A673 (cell line): ENCODE measurements around the gene FPR2. TPM values are rescaled to one million over a fixed set of nuclear protein-coding genes. Genes with fewer than 3 reads are reported as not detected.

Experiments
- BruUV-seq: library from RNA; stranded (reverse); fragments of 400-500 nt; replicated peaks from 2 replicates; lab custom pipeline; 2021; lab: Mats Ljungman, UMichigan
- CTCF ChIA-PET: fragments of 300-600 bp; sonication (Branson Sonifier 250); formaldehyde crosslinking; loops from one replicate; lab custom pipeline; 2022; ENCODE audit warnings: antibody characterized with exemption; lab: Charles Lee
- POLR2A ChIA-PET: fragments of 300-600 bp; sonication (Branson Sonifier 250); formaldehyde crosslinking; loops from one replicate; lab custom pipeline; 2022; ENCODE audit warnings: antibody characterized with exemption; ENCODE audit not compliant: low non-redundant PET; lab: Charles Lee
- DNase-seq: peaks from one replicate; pipeline ENCODE4 v3.0.0-alpha.2; 2015; ENCODE audit warnings: low spot score
- H3K27ac ChIP-seq: fragments of 200-600 bp; sonication (generic); 2 replicates; pipeline ENCODE4 v1.5.1; 2016; ENCODE audit warnings: mixed run types, low read depth, mild to moderate bottlenecking, mixed read lengths, antibody characterized with exemption, low read length; ENCODE audit not compliant: poor library complexity, severe bottlenecking
- H3K27me3 ChIP-seq: fragments of 200-600 bp; sonication (generic); replicated peaks from 2 replicates; pipeline ENCODE4 v1.6.1; 2017; ENCODE audit warnings: mixed run types, low read depth, mild to moderate bottlenecking, mixed read lengths, antibody characterized with exemption, low read length; ENCODE audit not compliant: insufficient read depth, poor library complexity
- H3K36me3 ChIP-seq: fragments of 200-600 bp; sonication (generic); 2 replicates; pipeline ENCODE4 v1.6.1; 2016; ENCODE audit warnings: mixed run types, mild to moderate bottlenecking, mixed read lengths, antibody characterized with exemption, low read length; ENCODE audit not compliant: insufficient read depth, poor library complexity, severe bottlenecking
- H3K4me1 ChIP-seq: fragments of 200-600 bp; sonication (generic); 2 replicates; pipeline ENCODE4 v1.6.1; 2017; ENCODE audit warnings: mixed run types, mild to moderate bottlenecking, mixed read lengths, antibody characterized with exemption, low read length; ENCODE audit not compliant: insufficient read depth, poor library complexity, severe bottlenecking
- H3K4me3 ChIP-seq: fragments of 200-600 bp; sonication (generic); 2 replicates; pipeline ENCODE4 v1.5.1; 2016; ENCODE audit warnings: low read depth, mixed run types, mild to moderate bottlenecking, mixed read lengths, low read length; ENCODE audit not compliant: poor library complexity, severe bottlenecking
- H3K9me3 ChIP-seq: fragments of 200-600 bp; sonication (generic); 2 replicates; pipeline ENCODE4 v1.6.1; 2016; ENCODE audit warnings: mixed run types, low read depth, mild to moderate bottlenecking, mixed read lengths, antibody characterized with exemption, low read length; ENCODE audit not compliant: poor library complexity, severe bottlenecking
- CTCF ChIP-seq: fragments of 300-800, 200-600 bp; sonication (generic); conservative IDR thresholded peaks from 2 replicates; pipeline ENCODE4 v1.5.1; 2017; ENCODE audit warnings: low read depth, mild to moderate bottlenecking, antibody characterized with exemption, low read length, moderate library complexity, mixed read lengths
- EZH2 ChIP-seq: fragments of 200-600 bp; sonication (generic); IDR thresholded peaks from 2 replicates; pipeline ENCODE4 v1.6.1; 2017; ENCODE audit warnings: borderline replicate concordance, low read depth, mild to moderate bottlenecking, mixed read lengths, antibody characterized with exemption, low read length; ENCODE audit not compliant: poor library complexity, severe bottlenecking
- intact Hi-C: fragments of 100-400 bp; cut with micrococcal nuclease; formaldehyde crosslinking; loops from one replicate; pipeline ENCODE4 v1.10.0; 2022; ENCODE audit not compliant: unreplicated experiment
- total RNA-seq: library from RNA; stranded (reverse); gene quantifications from 2 replicates; pipeline ENCODE4 v1.2.3, GENCODE V29; 2021

The FPR2 gene
- total RNA-seq, 1 experiment from 2014 or later: not detected

GRCh38 chr19:51815043-51815442 lies 54.1 kb downstream of the FPR2 start:
- H3K27me3 ChIP-seq: peaks cover 2% of the 10 kb centered on the region
- no peak overlapping the region for H3K4me3 ChIP-seq
- no peaks in the 10 kb centered on the region for H3K36me3 ChIP-seq
- TF ChIP-seq CTCF (no peak), EZH2 (no peak)
- CTCF ChIA-PET: no interaction called here
- H3K4me1 ChIP-seq: no peaks in the 10 kb centered on the region
- intact Hi-C loops: no loop called here
- DNase-seq: no peak
- no peak overlapping the region for H3K27ac ChIP-seq
- no peaks in the 10 kb centered on the region for H3K9me3 ChIP-seq
- POLR2A ChIA-PET: interaction anchor here (0.5 kb wide), 1 partner anchor 1093 kb away, joined by 7 read pairs; no protein-coding TSS in a partner anchor
- no TSS peak for BruUV-seq

- no peak for DNase-seq
- Histone ChIP-seq H3K27ac (no peak overlapping the region), H3K27me3 (peaks cover 2% of the 10 kb centered on the region), H3K4me1 (no peaks in the 10 kb centered on the region), H3K9me3 (no peaks in the 10 kb centered on the region), H3K4me3 (no peak overlapping the region), H3K36me3 (no peaks in the 10 kb centered on the region)
- intact Hi-C loops: no loop called here
- no TSS peak for BruUV-seq
- no peak for TF ChIP-seq CTCF
- no peak for TF ChIP-seq EZH2
- CTCF ChIA-PET: no interaction called here
- POLR2A ChIA-PET: no interaction called here
These were observed 55.7 kb downstream of the FPR2 start for GRCh38 chr19:51816711-51817110.

GRCh38 chr19:51820011-51820410 lies 59.0 kb downstream of the FPR2 start:
- Histone ChIP-seq H3K9me3 (no peaks in the 10 kb centered on the region), H3K4me1 (no peaks in the 10 kb centered on the region), H3K36me3 (no peaks in the 10 kb centered on the region), H3K27me3 (peaks cover 2% of the 10 kb centered on the region), H3K4me3 (no peak overlapping the region), H3K27ac (no peak overlapping the region)
- ChIA-PET POLR2A (no interaction called here), CTCF (no interaction called here)
- TF ChIP-seq CTCF: no peak
- TF ChIP-seq EZH2: no peak
- BruUV-seq: no TSS peak
- DNase-seq: no peak
- intact Hi-C loops: no loop called here

Other genes starting within 250 kb of the FPR2 start
- gene SIGLEC6, start 229.5 kb upstream of the FPR2 start, total RNA-seq: not detected in 2 replicates
- gene ZNF175, start 189.9 kb upstream of the FPR2 start, total RNA-seq: 10.4 and 15.1 TPM in 2 replicates
- not detected in 2 replicates for gene SIGLEC5, start 130.8 kb upstream of the FPR2 start, total RNA-seq
- gene SIGLEC14, start 114.4 kb upstream of the FPR2 start, total RNA-seq: not detected in 2 replicates
- gene SPACA6, start 67.8 kb upstream of the FPR2 start, total RNA-seq: 28.4 and 28.6 TPM in 2 replicates
- not detected in 2 replicates for gene HAS1, start 37.2 kb upstream of the FPR2 start, total RNA-seq
- not detected in 2 replicates for gene FPR1, start 9.3 kb upstream of the FPR2 start, total RNA-seq
- gene FPR3, start 34.0 kb downstream of the FPR2 start, total RNA-seq: not detected in 2 replicates
- gene ZNF577, start 126.8 kb downstream of the FPR2 start, total RNA-seq: 7.0 and 7.3 TPM in 2 replicates
- gene ZNF649, start 143.8 kb downstream of the FPR2 start, total RNA-seq: 22.9 and 26.3 TPM in 2 replicates
- 5.3 and 7.7 TPM in 2 replicates for gene ZNF613, start 166.3 kb downstream of the FPR2 start, total RNA-seq
- 7.2 TPM in 2 replicates for gene ZNF350, start 225.7 kb downstream of the FPR2 start, total RNA-seq
- gene ZNF615, start 247.0 kb downstream of the FPR2 start, total RNA-seq: 10.2 and 11.4 TPM in 2 replicates